Caco-2 (cell line): ENCODE data around the gene IQGAP3. TPM values are rescaled to one million over a fixed set of nuclear protein-coding genes. Genes with fewer than 3 reads are reported as not detected.

ENCODE experiments used
- BruUV-seq: library from RNA; stranded (reverse); fragments of 400-500 nt; replicated peaks from 2 replicates; lab custom pipeline; 2021; lab: Mats Ljungman, UMichigan
- CTCF ChIA-PET: fragments of 300-600 bp; sonication (Branson Sonifier 250); formaldehyde crosslinking; loops from one replicate; lab custom pipeline; 2022; ENCODE audit warnings: antibody characterized with exemption; lab: Charles Lee
- POLR2A ChIA-PET: fragments of 300-600 bp; sonication (Branson Sonifier 250); formaldehyde crosslinking; loops from one replicate; lab custom pipeline; 2022; ENCODE audit warnings: antibody characterized with exemption; lab: Charles Lee
- DNase-seq, 2 experiments: peaks; one replicate each; pipeline versions ENCODE4 v3.0.0 to v3.0.0-alpha.2; 2020 to 2022
- H3K27me3 ChIP-seq: replicated peaks from 2 replicates; pipeline ENCODE4 v1.6.0; 2011; ENCODE audit warnings: low read length; ENCODE audit not compliant: control insufficient read depth, insufficient read depth
- H3K36me3 ChIP-seq: 2 replicates; pipeline ENCODE4 v1.5.1; 2011; ENCODE audit warnings: low read length; ENCODE audit not compliant: control insufficient read depth, insufficient read depth
- H3K4me1 ChIP-seq: fragments of 250-450 bp; sonication (Bioruptor Pico); 2 replicates; pipeline ENCODE4 v1.5.1; 2020; ENCODE audit warnings: mild to moderate bottlenecking
- H3K4me3 ChIP-seq: 2 replicates; pipeline ENCODE4 v1.5.1; 2011; ENCODE audit warnings: low read depth, mild to moderate bottlenecking, control low read depth, low read length
- H3K9me3 ChIP-seq: fragments of 250-450 bp; sonication (Bioruptor Pico); 2 replicates; pipeline ENCODE4 v1.5.1; 2020; ENCODE audit warnings: mild to moderate bottlenecking, moderate library complexity
- H3K27ac Mint-ChIP-seq: one replicate; pipeline ENCODE4 v1.8.0; 2022; ENCODE audit warnings: mixed read lengths; ENCODE audit not compliant: unreplicated experiment
- H3K27me3 Mint-ChIP-seq: one replicate; pipeline ENCODE4 v1.8.0; 2022; ENCODE audit warnings: mixed read lengths; ENCODE audit not compliant: insufficient read depth, unreplicated experiment
- H3K36me3 Mint-ChIP-seq: one replicate; pipeline ENCODE4 v1.8.0; 2022; ENCODE audit warnings: mild to moderate bottlenecking, mixed read lengths; ENCODE audit not compliant: insufficient read depth, unreplicated experiment
- H3K4me1 Mint-ChIP-seq: one replicate; pipeline ENCODE4 v1.8.0; 2022; ENCODE audit warnings: low read depth, mixed read lengths; ENCODE audit not compliant: unreplicated experiment
- H3K4me3 Mint-ChIP-seq: one replicate; pipeline ENCODE4 v1.8.0; 2022; ENCODE audit warnings: mild to moderate bottlenecking, moderate library complexity, mixed read lengths; ENCODE audit not compliant: unreplicated experiment
- H3K9me3 Mint-ChIP-seq: one replicate; pipeline ENCODE4 v1.8.0; 2022; ENCODE audit warnings: mixed read lengths; ENCODE audit not compliant: unreplicated experiment
- CTCF ChIP-seq, 2 experiments: fragments of 200-600 bp in 1 of 2; IDR thresholded peaks; 1 replicate in 1 of 2; 2 replicates in 1 of 2; pipeline versions ENCODE4 v1.5.1 to v1.8.0; 2011 to 2022; ENCODE audit warnings: antibody characterized with exemption in 1 of 2, control low read depth in 1 of 2, inconsistent platforms in 1 of 2, low read depth in 1 of 2, low read length in 1 of 2, mild to moderate bottlenecking in 1 of 2, moderate library complexity in 1 of 2; ENCODE audit not compliant: insufficient read depth in 1 of 2, severe bottlenecking in 1 of 2, unreplicated experiment in 1 of 2
- intact Hi-C: fragments of 100-400 bp; cut with micrococcal nuclease; formaldehyde crosslinking; loops from one replicate; pipeline ENCODE4 v1.10.0; 2022; ENCODE audit not compliant: unreplicated experiment
- total RNA-seq: library from RNA; stranded (reverse); gene quantifications from 2 replicates; pipeline ENCODE4 v1.2.3, GENCODE V29; 2022

Gene IQGAP3
- total RNA-seq, 1 experiment from 2014 or later, result 37.6 TPM

GRCh38 chr1:156574039-156574633 lies 1.8 kb upstream of the IQGAP3 start:
- Mint-ChIP-seq H3K27ac (no peak overlapping the region), H3K4me1 (peaks cover 18% of the 10 kb centered on the region), H3K27me3 (no peaks in the 10 kb centered on the region), H3K36me3 (peaks cover 17% of the 10 kb centered on the region), H3K4me3 (no peak overlapping the region), H3K9me3 (no peaks in the 10 kb centered on the region)
- Histone ChIP-seq H3K27me3 (no peaks in the 10 kb centered on the region), H3K36me3 (no peaks in the 10 kb centered on the region), H3K4me1 (peaks cover 15% of the 10 kb centered on the region; the same call in 1 of the 2 replicates), H3K9me3 (no peaks in the 10 kb centered on the region), H3K4me3 (no peak overlapping the region)
- POLR2A ChIA-PET, result interaction anchor here (1.0 kb wide), 1 partner anchor 117 kb away, joined by 4 read pairs; no protein-coding TSS in a partner anchor
- BruUV-seq, result no TSS peak
- intact Hi-C loops, result loop anchor here (5.0 kb wide), 1 partner anchor 33 kb away; no protein-coding TSS in a partner anchor
- CTCF ChIA-PET, result interaction anchor here (0.6 kb wide), 1 partner anchor 129 kb away, joined by 4 read pairs; no protein-coding TSS in a partner anchor
- TF ChIP-seq CTCF (IDR thresholded peaks at IDR 0.05; ENCODE audit: insufficient read depth in 1 of 2, low read depth in 1 of 2, low read length in 1 of 2, severe bottlenecking in 1 of 2, unreplicated experiment in 1 of 2), result no peak
- no peak for DNase-seq

- DNase-seq, result no peak
- Histone ChIP-seq H3K4me1 (peaks cover 15% of the 10 kb centered on the region; the same call in 1 of the 2 replicates), H3K27me3 (no peaks in the 10 kb centered on the region), H3K4me3 (peak overlapping the region; percentile 96), H3K9me3 (no peaks in the 10 kb centered on the region), H3K36me3 (no peaks in the 10 kb centered on the region)
- intact Hi-C loops, result loop anchor here (1.0 to 5.0 kb wide), 2 partner anchors 35 to 69 kb away; no protein-coding TSS in a partner anchor
- H3K9me3 Mint-ChIP-seq, result no peaks in the 10 kb centered on the region
- no peaks in the 10 kb centered on the region for H3K27me3 Mint-ChIP-seq
- H3K27ac Mint-ChIP-seq, result peak overlapping the region; percentile 83
- H3K36me3 Mint-ChIP-seq, result peaks cover 26% of the 10 kb centered on the region
- H3K4me1 Mint-ChIP-seq, result peaks cover 18% of the 10 kb centered on the region
- TF ChIP-seq CTCF (IDR thresholded peaks at IDR 0.05; ENCODE audit: insufficient read depth in 1 of 2, low read depth in 1 of 2, low read length in 1 of 2, severe bottlenecking in 1 of 2, unreplicated experiment in 1 of 2), result no peak
- POLR2A ChIA-PET, result no interaction called here
- CTCF ChIA-PET, result no interaction called here
- H3K4me3 Mint-ChIP-seq, result peak overlapping the region; percentile 97
- BruUV-seq, result no TSS peak
These were observed 276 bp upstream of the IQGAP3 start for GRCh38 chr1:156572663-156573018.

GRCh38 chr1:156571261-156571852 lies 1.0 kb downstream of the IQGAP3 start:
- H3K4me1 Mint-ChIP-seq, result peaks cover 18% of the 10 kb centered on the region
- peak overlapping the region; percentile 97 for H3K4me3 Mint-ChIP-seq
- POLR2A ChIA-PET, result no interaction called here
- intact Hi-C loops, result loop anchor here (5.0 kb wide), 1 partner anchor 36 kb away; no protein-coding TSS in a partner anchor
- DNase-seq, result no peak
- H3K27me3 Mint-ChIP-seq, result no peaks in the 10 kb centered on the region
- Histone ChIP-seq H3K36me3 (no peaks in the 10 kb centered on the region), H3K27me3 (no peaks in the 10 kb centered on the region), H3K4me1 (peaks cover 15% of the 10 kb centered on the region; the same call in 1 of the 2 replicates), H3K9me3 (no peaks in the 10 kb centered on the region), H3K4me3 (peak overlapping the region; percentile 96)
- H3K27ac Mint-ChIP-seq, result peak overlapping the region; percentile 83
- H3K36me3 Mint-ChIP-seq, result peaks cover 26% of the 10 kb centered on the region
- CTCF ChIA-PET, result interaction anchor here (1.2 to 1.3 kb wide), 2 partner anchors 70 to 114 kb away, joined by 3 read pairs; no protein-coding TSS in a partner anchor
- BruUV-seq, result no TSS peak
- H3K9me3 Mint-ChIP-seq, result no peaks in the 10 kb centered on the region
- TF ChIP-seq CTCF (IDR thresholded peaks at IDR 0.05; ENCODE audit: insufficient read depth in 1 of 2, low read depth in 1 of 2, low read length in 1 of 2, severe bottlenecking in 1 of 2, unreplicated experiment in 1 of 2), result no peak
